Esophagus squamous epithelium (tissue), 4 donors: ENCODE data around the gene SIN3B.

Experiments used
- POLR2A ChIP-seq, 4 donors: fragments of 450-650 bp; IDR thresholded peaks; one replicate each; pipeline ENCODE4 v1.6.1; 2017; ENCODE audit warnings: antibody characterized with exemption in 4 of 4, mild to moderate bottlenecking in 4 of 4, moderate library complexity in 3 of 4
- TF ChIP-seq, protein P1 (sequence below), 6 experiments: fragments of 450-650 bp in 4 of 6; fragments of 200-600 bp in 2 of 6; sonication (generic) in 2 of 6; IDR thresholded peaks; one replicate each; pipeline ENCODE4 v1.5.1; 2016 to 2019; ENCODE audit warnings: antibody characterized with exemption in 6 of 6, mild to moderate bottlenecking in 4 of 6, moderate library complexity in 4 of 6

DNA sequence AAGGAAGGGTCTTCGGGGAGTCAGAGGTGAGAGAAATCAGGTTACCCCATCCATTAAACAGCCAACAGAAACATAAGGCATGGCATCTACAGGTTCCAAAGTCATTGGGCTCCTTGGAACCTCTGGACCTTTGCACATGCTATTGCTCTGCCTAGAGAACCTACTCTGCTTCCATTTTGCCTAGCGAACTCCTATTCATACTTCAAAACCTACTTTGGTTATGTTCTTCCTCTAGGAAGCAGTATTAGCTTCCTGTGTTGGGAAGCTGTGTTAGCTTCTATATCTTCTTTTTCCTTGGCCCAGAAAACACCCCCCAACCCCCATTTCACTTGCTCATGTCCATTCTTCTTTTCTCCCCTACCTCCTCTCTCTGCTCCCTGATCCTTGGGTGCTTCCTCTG lies 99.2 kb downstream of the SIN3B start:
- TF ChIP-seq, protein P1, sequence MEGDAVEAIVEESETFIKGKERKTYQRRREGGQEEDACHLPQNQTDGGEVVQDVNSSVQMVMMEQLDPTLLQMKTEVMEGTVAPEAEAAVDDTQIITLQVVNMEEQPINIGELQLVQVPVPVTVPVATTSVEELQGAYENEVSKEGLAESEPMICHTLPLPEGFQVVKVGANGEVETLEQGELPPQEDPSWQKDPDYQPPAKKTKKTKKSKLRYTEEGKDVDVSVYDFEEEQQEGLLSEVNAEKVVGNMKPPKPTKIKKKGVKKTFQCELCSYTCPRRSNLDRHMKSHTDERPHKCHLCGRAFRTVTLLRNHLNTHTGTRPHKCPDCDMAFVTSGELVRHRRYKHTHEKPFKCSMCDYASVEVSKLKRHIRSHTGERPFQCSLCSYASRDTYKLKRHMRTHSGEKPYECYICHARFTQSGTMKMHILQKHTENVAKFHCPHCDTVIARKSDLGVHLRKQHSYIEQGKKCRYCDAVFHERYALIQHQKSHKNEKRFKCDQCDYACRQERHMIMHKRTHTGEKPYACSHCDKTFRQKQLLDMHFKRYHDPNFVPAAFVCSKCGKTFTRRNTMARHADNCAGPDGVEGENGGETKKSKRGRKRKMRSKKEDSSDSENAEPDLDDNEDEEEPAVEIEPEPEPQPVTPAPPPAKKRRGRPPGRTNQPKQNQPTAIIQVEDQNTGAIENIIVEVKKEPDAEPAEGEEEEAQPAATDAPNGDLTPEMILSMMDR (IDR thresholded peaks at IDR 0.05): no peak
- no peak for TF ChIP-seq POLR2A (IDR thresholded peaks at IDR 0.05)
